GM12801 (cell line): ENCODE data around the gene CUBN.

ENCODE experiments used
- CTCF ChIP-seq: IDR thresholded peaks from one replicate; pipeline ENCODE4 v1.5.1; 2011; ENCODE audit warnings: control low read depth; ENCODE audit not compliant: insufficient read length; ENCODE audit errors: extremely low read depth

The CUBN gene

DNA sequence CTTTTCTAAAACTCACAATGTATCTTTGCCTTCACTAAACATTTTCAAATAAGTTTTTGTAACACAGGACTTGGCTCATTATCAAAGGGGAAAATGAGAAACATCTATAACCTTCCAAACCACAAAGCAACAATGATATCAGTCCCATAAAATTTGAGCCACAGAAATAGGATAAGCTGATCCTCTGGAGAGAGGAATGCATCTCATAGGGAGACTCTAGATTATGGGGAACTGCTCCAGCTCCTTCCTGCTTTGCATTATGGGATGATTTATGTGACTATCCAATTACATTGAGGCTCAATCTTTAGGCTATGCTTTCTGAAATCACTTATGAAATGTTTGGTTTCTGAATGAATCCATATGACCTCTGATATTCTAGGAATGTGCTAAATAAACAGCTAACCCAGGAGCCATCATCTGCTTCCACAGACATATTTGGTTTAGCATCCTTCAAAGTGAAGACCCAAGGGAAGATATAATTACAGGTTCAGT, 70.4 kb downstream of the CUBN start:
- TF ChIP-seq CTCF = no peak

DNA sequence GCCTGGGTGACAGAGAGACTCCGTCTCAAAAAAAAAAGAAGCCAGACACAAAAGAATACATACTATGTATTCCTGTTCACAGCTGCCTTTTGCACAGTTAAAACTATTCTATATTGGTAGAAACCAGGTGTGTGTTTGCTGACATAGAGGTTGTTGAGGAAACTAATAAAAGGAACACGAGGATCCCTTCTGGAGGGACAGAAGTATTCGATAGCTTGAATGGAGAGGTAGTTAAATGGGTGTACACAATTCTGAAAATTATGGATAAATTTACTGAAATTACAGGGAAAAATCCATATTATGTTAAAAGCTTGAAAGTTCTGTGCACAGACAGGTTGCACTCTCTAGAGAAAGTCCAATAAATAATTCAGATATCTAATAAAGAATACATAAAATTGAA, 71.5 kb downstream of the CUBN start:
- TF ChIP-seq CTCF = no peak

DNA sequence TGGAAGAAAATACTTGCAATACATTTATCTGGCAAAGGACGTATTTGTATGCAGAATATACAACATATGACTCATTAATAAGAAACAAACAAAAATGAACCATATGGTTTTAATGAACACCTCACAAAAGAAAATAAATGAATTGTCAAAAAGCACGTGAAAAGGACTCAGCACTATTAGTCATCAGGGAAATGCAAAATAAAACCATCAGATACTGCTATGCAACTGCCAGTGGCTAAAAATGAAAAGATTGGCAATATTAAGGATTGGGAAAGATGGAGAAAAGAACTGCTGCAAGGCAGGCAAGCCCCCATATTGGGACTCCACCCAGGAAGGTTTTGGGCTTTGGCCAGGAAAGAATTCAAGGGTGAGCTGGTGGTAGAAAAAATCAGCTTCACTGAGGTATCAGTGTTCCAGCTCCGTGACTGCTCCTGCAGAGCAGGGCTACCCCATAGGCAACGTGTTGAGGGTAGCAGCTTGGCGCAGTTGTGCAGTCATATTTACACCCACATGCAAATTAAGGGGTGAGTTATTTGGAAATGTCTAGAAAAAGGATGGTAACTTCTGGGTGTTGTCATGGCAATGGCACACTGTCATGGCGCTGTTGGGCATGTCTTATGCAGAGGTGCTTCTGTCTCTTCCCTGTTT, 72.7 kb downstream of the CUBN start:
- TF ChIP-seq CTCF = no peak

GRCh38 chr10:17053513-17053912, 76.1 kb downstream of the CUBN start:
- TF ChIP-seq CTCF = no peak

DNA sequence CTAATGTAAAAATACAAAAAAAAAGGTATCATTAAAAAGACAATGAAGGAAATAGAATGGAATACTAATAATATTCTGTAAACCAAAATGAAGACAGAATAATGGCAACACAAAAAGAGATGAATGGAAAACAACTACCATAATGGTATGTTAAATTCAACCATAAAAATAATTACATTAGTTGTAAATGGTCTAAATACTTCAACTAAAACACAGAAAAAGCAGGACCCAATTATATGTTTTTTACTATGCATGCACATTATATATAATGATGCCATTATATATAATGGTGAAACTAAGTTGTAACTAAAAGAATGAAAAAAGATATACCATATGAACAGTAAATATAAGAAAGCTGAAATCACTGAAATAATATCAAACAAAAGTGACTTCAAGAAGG, 76.5 kb downstream of the CUBN start:
- TF ChIP-seq CTCF = no peak

DNA sequence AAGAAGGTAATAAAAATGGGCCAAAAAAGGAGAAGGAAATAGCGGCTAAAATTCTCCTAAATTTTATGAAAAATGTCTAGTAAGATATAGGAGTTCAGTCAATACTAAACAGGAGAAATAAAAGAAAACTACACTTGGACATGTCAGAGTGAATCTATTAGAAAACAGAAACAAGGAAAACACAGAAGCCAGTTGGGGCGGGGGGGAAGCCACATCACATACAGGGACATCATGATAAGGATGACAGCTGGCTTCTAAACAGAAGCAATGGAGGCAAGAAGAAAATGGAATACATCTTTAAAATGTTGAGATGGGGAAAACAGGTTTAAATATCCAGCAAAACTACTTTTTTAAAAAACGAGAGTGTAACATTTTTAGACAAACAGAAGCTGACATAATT, 77.8 kb downstream of the CUBN start:
- no peak for TF ChIP-seq CTCF

DNA sequence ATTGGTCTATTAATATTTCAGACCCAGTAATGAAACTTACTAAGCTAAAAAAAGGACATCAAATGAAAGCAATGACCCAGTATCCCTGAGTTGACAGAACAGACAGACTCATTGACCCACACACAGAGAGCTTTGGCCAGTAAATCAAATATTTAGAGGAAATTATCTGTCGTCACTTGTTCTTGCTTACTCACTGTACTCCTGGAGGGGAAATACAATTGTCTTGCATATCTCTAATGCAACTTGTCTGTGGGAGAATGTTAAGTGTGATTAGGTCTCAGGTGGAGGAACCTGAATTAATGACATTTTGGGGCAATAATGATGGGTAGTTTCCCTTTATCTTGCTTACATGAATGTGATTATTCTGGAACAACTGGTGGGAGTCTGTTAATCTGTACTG, 80.4 kb downstream of the CUBN start:
- no peak for TF ChIP-seq CTCF
